Mucosa of descending colon (tissue), 3 donors: ENCODE data around the gene AGRP. TPM values are rescaled to one million over a fixed set of nuclear protein-coding genes. Genes with fewer than 3 reads are reported as not detected.

Experiments
- ATAC-seq: fragments of 200-7000 bp; cut with Tn5 transposase; one replicate; pipeline ENCODE4 v1.9.1; 2020; ENCODE audit warnings: mild to moderate bottlenecking, moderate library complexity
- DNase-seq, 3 donors: peaks; one replicate each; pipeline ENCODE4 v3.0.0-alpha.2; 2020
- H3K36me3 ChIP-seq: fragments of 200-600 bp; one replicate; pipeline ENCODE4 v1.8.0; 2021; ENCODE audit warnings: low read depth, mild to moderate bottlenecking
- H3K4me1 ChIP-seq: fragments of 200-600 bp; one replicate; pipeline ENCODE4 v1.8.0; 2021; ENCODE audit warnings: low read depth, mild to moderate bottlenecking
- H3K4me3 ChIP-seq: fragments of 200-600 bp; one replicate; pipeline ENCODE4 v1.8.0; 2021; ENCODE audit warnings: mild to moderate bottlenecking
- H3K9me3 ChIP-seq: fragments of 200-600 bp; one replicate; pipeline ENCODE4 v1.8.0; 2021; ENCODE audit warnings: mild to moderate bottlenecking
- intact Hi-C, 2 donors: fragments of 100-400 bp; cut with DNase I in 1 of 2; cut with micrococcal nuclease in 1 of 2; formaldehyde crosslinking; loops; one replicate each; pipeline versions ENCODE4 v1.11.0 to v1.11.1; 2022; cut with DNase I, micrococcal nuclease
- total RNA-seq, 3 donors: library from RNA; stranded (reverse); fragmentation: NEBNext Ultra II Directional in 2 of 3; extraction: Animal tissue kit (Norgen Biotek cat#: 25700) in 2 of 3; gene quantifications; one replicate each; pipeline versions ENCODE4 v1.2.1 to v1.2.4, GENCODE V29; 2021 to 2023
- TF ChIP-seq, protein P1 (sequence below): fragments of 200-600 bp; IDR thresholded peaks from one replicate; pipeline ENCODE4 v1.8.0; 2022; ENCODE audit warnings: antibody characterized with exemption, mild to moderate bottlenecking
- donor health status: DM: no; HTN: no; CAD: no; lungs with moderate emphysema.
- donor health status: DM: no; HTN: no; CAD: no.
- donor health status: DM: no; HTN: yes; CAD: no.

The AGRP gene
- total RNA-seq, 3 donors from 2014 or later = not detected

DNA sequence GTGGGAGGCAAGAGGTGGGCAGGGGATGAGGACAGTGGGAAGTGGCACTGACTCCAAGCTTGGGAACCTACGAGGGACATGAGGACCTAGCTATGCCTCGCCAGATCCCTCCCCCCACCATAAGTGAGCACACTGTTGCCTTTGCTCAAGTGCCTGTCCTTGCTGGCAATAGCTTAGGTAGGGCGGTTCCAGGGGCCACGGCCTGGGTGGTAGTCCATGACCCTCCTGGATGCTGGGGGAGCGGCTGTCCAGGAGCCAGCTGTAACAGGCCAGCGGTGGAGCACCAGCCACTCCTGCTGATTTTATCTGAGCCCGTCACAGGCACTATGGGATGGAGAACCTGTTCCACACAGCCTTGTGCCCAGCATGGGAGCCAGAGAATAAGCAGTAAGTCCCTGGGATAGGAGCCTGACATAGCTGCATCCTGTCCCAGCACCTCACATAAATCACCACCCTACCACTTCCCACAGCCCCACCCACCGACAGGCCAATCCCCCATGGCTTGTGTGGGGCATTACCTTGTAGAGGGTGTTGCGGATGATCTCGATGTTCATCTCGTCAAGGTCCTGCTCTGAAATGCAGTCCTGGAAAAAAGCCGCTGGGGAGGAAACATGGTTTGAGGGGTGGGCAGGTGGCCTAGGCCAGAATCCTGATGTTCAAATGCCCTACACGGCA, 40.6 kb downstream of the AGRP start:
- H3K4me3 ChIP-seq = no peak overlapping the region
- intact Hi-C loops = no loop called here
- DNase-seq = peak in 1 of 3 donors; percentile 40
- no peaks in the 10 kb centered on the region for H3K9me3 ChIP-seq
- no peak for ATAC-seq
- peaks cover 71% of the 10 kb centered on the region for H3K4me1 ChIP-seq
- TF ChIP-seq, protein P1, sequence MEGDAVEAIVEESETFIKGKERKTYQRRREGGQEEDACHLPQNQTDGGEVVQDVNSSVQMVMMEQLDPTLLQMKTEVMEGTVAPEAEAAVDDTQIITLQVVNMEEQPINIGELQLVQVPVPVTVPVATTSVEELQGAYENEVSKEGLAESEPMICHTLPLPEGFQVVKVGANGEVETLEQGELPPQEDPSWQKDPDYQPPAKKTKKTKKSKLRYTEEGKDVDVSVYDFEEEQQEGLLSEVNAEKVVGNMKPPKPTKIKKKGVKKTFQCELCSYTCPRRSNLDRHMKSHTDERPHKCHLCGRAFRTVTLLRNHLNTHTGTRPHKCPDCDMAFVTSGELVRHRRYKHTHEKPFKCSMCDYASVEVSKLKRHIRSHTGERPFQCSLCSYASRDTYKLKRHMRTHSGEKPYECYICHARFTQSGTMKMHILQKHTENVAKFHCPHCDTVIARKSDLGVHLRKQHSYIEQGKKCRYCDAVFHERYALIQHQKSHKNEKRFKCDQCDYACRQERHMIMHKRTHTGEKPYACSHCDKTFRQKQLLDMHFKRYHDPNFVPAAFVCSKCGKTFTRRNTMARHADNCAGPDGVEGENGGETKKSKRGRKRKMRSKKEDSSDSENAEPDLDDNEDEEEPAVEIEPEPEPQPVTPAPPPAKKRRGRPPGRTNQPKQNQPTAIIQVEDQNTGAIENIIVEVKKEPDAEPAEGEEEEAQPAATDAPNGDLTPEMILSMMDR = no peak
- H3K36me3 ChIP-seq = no peaks in the 10 kb centered on the region

DNA sequence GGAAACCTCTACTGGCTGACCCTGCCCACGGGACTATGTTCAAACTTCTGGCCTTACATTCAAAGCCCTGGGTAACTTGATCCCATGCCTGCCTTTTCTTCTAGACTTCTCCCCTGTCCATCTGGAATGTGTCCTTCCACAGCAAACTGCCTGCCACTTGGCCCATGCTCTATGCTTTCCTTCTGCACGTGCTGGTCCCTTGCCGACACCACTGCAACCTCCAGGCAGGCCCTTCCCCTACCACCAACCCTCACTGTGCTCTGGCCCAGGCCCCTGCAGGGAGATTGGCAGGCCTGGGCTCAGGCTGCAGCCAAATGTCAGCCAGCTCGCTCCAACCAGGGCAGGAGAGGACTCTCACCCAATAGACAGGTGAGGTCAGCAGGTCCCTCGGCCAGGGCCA, 41.4 kb downstream of the AGRP start:
- no peak overlapping the region for H3K4me3 ChIP-seq
- peak in 1 of 3 donors; percentile 52 for DNase-seq
- intact Hi-C loops = no loop called here
- TF ChIP-seq, protein P1 = no peak
- H3K36me3 ChIP-seq = no peaks in the 10 kb centered on the region
- H3K4me1 ChIP-seq = peaks cover 63% of the 10 kb centered on the region
- no peak for ATAC-seq
- no peaks in the 10 kb centered on the region for H3K9me3 ChIP-seq

DNA sequence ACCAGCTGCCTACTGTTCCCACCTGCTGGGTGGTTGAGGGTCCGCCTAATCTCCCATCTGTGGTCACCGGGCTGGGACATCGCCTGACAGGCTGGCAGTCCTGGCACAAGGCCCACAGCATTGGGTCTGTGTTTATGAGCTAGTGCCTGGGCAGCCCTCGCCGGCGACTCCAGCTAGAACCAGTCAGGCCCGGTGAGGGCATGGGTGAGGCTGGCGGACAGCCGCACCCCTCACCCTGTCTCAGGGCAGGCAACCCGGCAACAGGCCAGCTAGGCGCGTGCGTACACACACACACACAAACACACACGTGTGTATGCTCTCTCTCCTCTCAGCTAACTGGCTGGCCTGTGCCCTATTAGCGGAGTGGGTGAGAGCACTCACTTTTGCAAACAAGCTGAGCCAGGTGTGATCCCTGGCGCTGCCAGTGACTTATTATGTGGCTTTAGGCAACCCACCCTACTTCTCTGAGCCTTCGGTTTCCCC, 42.0 kb downstream of the AGRP start:
- no peak overlapping the region for H3K4me3 ChIP-seq
- no peaks in the 10 kb centered on the region for H3K36me3 ChIP-seq
- H3K9me3 ChIP-seq = no peaks in the 10 kb centered on the region
- DNase-seq = peak; percentile 96 to 98 (median 97)
- TF ChIP-seq, protein P1 = no peak
- intact Hi-C loops = no loop called here
- peaks cover 57% of the 10 kb centered on the region for H3K4me1 ChIP-seq
- peak; percentile 88 for ATAC-seq

DNA sequence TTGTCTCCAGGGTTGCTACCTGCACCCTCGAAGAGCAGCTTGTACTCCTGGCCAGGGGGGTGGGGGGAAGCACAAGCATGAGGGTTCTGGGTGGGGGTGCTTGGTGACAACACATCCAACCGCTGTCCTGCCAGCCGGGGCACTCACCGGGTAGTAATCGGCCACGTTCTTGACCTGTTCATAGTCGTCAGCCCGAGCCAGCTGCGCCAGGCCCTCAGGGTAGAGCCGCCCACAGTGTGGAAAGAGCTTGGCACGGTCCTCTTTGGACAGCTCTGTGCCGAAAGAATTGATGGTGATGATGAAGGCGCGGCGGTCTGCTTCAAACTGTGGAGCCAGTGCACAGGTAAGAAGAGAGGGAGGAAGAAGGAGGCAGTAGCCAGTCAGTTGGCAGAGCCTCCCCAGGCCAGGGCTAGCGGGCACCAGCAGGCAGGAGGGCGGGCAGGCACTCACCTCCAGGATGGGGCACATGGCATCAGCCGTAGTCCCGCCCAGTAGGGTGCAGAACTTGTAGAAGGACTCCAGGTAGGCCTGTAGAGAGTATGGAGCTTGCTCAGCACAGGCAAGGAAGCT, 44.4 kb downstream of the AGRP start:
- H3K36me3 ChIP-seq = no peaks in the 10 kb centered on the region
- intact Hi-C loops = no loop called here
- no peaks in the 10 kb centered on the region for H3K9me3 ChIP-seq
- no peak overlapping the region for H3K4me3 ChIP-seq
- H3K4me1 ChIP-seq = peaks cover 35% of the 10 kb centered on the region
- peak in 1 of 3 donors; percentile 56 for DNase-seq
- peak; percentile 0 for ATAC-seq
- TF ChIP-seq, protein P1 = no peak

DNA sequence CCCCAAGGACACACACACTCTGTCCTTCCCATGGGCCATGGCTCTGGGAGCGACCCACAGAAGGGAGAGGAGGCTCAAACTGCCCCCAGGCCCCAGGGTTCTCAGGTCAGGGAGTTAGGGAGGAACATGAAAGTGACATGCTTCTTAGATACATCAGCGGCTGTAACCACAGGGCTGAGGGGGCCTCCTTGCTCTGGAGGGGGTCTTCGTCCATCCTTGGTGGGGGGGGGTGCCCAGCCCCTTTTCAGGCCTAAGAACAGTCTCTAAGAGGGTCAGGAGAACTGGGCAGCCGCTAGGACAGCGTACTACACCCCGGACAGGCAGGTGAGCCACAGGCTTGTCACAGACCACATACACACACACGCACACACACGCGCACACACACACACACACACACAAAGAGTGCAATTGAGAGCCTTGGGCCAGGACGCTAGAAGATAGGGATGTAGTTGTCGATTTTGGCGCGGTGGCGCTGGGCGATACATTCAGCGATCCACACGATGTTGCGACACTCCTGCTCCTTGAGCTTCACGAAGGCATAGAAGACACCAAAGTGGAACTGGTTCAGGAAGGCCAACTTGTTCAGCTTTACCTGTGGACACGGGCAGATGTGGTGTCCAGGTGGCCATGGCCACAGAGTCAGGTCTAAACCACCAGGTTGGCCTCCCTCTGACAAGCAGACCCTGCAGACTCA, 45.1 kb downstream of the AGRP start:
- H3K36me3 ChIP-seq = no peaks in the 10 kb centered on the region
- intact Hi-C loops = no loop called here

More for the DNA sequence above, 45.1 kb downstream of the AGRP start:
- ATAC-seq = no peak
- Histone ChIP-seq H3K9me3 (no peaks in the 10 kb centered on the region), H3K4me1 (peaks cover 29% of the 10 kb centered on the region), H3K4me3 (no peak overlapping the region)
- DNase-seq = peak in 1 of 3 donors; percentile 47
- TF ChIP-seq, protein P1 = no peak
